Stimulated activated CD4-positive, alpha-beta T cell treated with anti-CD3 and anti-CD28 coated beads, Interleukin-2, amount 100 ng/mL, for 48 hours (primary cell): Measurements from ENCODE around the gene ARHGAP4.

Experiments used
- DNase-seq, 2 donors: peaks; one replicate each; pipeline ENCODE4 v3.0.0-alpha.2; 2020

Gene ARHGAP4

DNA sequence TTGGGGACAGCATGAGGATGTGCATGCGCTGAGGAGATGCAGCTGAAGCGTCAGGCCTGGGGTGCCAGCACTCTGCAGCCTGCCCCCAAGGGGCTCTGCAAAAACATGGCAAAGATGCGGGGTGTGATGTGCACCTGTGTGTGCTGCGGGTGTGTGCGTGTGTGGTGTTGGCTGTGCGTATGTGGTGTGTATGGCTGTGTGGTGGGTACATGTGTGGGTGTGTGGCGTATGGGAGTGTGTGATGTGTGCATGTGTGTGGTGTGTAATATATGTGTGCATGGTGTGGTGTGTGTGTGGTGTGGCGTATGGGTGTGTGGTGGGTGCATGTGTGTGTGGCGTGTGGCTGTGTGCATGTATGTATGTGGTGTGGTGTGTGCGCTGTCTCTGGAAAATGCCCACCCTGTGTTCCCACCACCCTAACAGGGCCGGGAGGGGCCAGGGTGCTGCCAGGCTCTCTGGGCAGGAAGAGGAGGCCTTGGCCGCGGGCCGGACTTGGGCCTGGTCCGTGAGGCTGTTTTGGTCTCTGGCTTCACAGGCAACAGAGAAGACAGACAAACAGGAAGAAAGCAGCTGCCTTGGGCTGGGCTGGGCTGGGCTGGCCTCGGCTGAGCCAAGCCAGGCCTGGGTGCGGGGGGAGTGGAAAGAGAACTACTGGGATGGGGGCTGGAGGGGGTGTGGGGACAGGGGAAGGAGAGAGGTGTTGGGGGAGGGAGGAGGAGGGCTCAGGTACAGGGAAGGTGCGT is 22.7 kb downstream of the ARHGAP4 start:
- DNase-seq, result no peak

DNA sequence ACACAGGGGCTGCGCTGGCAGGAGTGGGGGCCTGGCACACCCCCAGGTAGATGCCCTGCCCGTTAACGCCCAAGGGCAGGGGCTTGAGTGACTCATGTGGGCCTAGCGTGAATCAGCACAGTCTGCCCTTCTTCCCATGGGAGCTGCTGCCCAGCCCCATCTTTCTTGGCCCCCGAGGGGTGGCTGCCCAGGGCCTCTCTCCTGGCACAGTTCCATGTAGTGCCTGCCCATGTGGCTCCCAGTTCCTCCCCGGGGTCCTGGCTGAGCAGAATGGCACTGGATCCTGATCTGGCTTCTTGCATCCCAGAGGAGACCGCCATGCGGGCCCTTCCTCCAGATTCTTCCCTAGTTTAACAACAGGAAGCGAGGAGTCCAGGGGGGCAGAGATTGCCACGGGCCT is 23.7 kb downstream of the ARHGAP4 start:
- no peak for DNase-seq

DNA sequence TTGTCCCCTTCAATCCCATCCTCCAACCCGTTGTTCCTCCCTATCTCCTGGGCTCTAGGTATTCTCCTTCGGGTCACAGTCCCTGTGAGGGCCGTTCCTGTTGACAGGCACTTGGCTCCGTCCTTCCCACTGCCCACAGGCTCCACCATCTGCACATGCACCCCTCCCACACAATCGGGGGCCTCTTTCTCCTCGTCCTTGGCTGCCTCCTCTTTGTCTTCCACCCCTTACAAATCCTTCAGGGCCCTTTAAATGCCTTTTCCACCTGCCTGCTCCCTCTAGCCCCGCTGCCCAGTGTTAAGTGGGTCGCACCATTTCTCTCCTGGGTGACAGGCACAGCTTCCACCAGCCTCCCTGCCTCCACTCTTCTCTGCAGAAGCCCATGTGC is 24.3 kb downstream of the ARHGAP4 start:
- no peak for DNase-seq

DNA sequence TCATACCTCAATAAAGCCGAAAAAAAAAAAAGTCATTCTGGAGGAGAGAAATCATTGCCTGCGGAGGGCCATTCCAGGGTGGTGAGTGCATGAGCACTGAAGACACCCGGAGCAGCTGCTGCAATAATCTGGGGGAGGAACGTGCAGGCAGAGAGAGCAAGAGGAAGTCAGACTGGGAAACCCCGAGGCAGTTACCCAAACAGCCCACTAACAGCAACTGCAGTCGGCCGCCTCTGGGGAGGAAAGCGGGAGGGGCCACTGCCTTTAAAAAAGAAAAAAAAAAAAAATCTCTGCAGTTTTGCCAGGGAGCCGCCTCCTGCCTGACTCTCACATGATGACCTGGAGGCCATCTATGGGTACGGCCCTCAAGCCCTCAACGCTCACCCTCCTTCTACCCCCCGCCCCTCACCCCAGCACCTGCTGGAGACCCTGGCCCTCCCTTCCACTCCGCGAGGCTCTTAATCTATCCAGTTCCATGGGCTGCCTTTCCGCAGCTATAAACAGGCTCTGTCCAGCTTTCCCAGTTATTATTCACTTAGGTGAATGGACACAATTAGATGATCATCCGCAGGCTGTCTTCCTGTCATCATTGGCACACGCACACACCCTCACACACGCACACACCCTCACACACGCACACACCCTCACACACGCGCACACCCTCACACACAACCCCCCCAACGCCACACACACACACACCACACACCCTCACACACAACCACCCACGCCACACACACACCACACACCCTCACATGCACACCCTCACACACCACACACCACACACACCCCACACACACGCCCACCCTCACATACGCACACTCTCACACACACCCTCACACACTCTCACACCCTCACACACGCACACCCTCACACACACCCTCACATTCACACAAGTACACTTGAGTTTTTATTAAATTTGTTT is 25.0 kb downstream of the ARHGAP4 start:
- DNase-seq, result peak in 1 of 2 donors; percentile 23

DNA sequence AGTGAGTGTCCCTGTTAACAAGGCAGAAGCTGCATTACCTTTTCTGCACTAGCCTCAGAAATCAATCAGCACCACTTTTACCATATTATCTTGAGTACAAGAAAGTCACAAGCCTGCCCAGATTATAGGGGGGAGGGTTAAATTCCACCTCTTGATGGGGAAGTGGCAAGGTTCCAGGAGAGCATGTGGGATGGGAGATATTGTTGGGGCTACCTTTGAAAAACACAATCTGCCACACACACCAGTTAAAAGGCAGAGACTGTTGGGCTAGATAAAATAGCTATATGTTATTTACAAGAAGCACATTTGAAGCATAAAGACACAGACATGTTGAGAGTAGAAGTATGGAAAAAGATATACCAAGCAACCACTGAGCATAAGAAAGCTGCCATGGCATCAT is 28.2 kb downstream of the ARHGAP4 start:
- DNase-seq, result no peak

DNA sequence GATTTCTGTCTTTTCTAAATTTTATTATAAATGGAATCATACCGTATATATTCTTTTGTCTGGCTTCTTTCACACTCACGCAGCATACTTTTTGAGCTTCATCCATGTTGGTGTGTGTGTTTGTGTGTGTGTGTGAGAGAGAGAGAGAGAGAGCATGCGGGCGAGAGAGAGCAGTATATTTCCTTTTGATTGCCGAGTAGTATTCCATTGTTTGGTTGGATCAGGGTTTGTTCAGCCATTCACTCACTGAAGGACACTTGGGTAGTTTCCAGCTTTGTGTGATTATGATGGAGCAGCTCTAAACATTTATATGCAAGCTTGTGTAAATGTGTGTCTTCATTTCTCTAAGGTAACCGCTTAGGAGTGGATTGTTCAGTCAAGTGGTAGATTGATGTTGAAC is 36.9 kb downstream of the ARHGAP4 start:
- no peak for DNase-seq

DNA sequence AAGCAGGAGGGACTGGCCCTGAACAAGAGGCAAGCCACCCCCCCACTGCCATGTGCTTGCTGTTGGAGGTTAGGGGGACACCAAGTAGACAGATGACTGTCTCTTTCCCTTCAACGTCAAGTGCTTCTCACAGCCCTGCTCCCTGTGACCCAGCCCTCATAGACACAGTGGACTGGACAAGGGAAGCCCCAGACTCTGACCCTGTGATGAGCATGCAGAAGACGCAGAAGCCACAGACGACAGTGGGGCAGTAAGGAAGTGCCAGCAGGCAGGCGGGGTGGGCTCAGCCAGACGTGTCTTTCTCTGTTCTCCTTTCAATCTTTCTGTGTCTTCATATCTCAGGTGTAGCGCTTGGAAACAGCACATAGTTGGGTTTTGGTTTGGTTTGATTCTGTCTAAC is 37.7 kb downstream of the ARHGAP4 start:
- DNase-seq, result no peak

DNA sequence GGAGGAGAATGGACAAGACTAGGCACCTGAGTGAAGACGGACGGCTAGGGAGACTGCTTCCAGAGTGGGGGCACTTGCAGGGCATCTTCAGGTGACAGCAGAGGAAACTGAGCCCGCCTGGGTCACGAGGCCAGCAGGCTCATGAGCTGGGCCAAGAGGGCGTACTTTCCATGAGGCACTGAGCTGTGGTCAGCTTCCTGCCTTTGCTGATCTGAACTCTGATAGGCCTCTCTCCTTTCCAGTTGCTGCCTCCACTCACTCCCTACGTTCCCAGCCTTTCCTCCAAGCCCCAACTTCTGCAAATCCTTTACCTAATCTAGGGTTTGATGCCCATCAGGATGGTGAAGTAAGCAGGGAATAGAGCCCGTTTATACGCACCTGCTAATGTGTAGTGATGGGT is 38.7 kb downstream of the ARHGAP4 start:
- DNase-seq, result no peak

DNA sequence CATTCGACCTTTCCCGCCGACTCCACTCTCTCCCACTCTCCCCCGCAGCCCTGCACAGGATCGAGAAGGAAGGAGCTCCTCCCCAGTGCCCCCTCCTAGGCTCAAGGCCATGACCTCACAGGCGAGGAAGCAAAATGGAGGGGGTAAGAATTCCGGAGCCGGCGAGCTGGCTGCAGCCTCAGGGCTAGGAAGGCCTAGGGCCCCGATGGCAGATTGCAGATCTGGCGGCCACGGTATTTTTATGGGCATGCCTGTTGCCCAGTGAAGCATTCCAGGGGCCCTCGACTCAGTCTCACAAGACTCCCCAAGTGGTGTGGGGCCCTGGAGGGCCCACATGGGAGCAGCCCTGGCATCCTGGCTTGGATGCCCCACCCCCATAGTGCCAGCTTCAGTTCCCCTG is 39.1 kb downstream of the ARHGAP4 start:
- DNase-seq, result no peak

DNA sequence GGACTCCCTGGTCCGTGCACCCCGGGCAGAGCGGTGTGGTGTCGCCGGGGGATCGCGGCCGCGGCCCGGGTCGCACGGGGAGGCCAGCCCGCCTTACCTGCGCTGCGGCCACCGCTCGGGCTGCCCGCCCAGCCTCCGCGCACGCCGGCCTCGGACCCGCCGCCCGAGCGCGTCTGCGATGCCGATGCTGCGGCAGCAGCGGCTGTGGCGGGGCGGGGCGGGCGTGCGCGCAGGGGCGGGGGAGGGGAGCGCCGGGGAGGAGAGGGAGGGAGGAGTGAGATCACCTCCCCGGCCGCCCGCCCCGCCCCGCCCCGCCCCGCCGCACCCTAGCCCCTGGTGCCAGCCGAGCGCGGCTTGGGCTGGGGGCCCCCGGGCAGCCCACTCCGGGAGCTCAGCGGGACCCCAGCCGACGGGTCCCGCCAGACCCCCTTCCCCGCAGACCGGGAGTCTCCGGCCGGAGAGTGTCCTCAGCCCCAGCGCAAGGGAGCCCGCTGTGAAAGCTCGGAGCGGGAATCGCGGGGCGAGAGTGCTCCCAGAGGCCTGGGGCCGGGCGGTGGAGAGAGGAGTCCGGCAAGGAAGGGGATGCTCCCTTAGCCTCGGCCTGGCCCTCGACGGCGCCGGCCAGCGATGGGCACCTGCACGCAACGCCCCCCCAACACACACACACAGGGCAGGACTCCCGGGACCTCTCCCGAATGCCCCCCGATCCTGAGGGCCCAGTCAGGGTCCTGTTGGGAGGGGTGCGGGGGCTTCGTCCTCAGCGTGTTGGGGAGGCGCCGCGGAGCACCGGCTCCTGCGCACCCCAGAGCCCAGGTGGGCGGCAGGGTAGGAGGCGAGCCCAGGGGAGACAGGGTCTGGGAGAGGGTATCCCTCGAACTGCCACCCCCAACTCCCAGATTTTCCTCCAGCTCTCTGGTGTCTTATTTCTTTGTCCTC is 39.8 kb downstream of the ARHGAP4 start, which contains the start of gene L1CAM:
L1CAM (minus strand) TSS at position 206 of the 936 bp plus-strand sequence. CDS start 10,337 bp downstream, outside the sequence.
- DNase-seq, result no peak

DNA sequence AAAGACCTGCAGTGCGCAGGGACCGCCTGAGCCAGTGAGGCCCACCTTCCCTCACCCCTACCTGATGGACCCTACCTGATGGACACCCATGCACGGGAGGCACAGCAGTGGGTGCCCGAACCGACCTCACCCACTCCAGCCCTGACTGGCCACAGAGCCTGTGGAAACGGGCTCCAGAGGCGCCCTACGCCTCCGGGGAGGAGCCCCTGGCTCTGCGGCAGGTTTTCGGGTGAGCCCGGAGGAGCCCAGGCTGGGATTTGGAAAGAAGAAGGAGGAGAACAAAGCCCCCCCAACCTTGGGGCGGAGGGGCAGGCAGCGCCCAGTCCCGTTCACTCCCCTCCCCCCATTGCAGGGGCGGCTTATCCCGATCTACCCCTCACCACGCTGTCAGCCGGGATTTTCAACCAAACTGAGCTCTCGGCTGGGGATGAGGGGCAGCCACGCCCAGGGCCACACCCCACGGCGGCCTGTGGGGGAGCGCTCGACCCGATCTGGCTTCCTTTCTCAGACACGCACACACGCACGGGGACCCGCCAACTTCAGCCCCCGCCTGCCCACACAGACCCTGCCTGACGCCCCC is 40.8 kb downstream of the ARHGAP4 start:
- DNase-seq, result no peak

DNA sequence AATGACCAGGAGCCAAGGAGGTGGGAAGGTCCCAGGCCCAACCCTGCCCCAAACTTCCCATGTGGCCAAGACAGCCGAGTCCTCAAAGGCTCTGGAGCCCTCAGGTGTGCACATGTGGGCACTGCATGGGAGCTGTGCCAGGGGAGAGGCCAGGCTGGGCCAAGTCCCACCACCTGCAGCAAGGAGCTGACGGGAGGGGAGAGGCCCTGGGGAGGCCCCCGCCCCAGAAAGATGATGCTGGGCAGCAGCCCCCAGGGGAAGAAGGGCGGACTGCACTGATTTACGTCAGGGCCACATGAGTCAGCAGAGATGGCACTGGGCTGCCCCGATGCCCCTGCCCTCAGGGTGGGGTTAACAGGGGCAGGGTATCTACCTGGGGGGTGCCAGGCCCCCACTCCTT is 41.5 kb downstream of the ARHGAP4 start:
- no peak for DNase-seq

DNA sequence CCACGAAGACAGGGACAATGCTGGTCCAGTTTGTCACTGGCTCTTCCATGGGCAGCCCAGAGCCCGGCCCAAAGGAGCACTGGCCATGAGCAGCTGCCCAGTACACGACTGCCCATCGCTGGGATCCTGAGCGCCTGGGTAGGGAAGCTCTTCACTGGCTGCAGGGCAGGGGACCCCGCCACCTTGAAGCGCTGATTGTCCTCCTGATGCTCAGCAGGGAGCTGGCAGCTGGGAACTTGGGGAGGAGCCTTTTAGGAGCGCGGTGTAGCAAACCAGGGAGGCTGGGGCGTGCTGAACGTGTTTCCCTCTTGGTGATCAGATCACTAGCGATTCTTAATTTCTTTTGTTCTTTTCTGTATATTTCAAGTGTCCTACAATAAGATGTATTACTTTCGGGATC is 41.9 kb downstream of the ARHGAP4 start:
- DNase-seq, result no peak

DNA sequence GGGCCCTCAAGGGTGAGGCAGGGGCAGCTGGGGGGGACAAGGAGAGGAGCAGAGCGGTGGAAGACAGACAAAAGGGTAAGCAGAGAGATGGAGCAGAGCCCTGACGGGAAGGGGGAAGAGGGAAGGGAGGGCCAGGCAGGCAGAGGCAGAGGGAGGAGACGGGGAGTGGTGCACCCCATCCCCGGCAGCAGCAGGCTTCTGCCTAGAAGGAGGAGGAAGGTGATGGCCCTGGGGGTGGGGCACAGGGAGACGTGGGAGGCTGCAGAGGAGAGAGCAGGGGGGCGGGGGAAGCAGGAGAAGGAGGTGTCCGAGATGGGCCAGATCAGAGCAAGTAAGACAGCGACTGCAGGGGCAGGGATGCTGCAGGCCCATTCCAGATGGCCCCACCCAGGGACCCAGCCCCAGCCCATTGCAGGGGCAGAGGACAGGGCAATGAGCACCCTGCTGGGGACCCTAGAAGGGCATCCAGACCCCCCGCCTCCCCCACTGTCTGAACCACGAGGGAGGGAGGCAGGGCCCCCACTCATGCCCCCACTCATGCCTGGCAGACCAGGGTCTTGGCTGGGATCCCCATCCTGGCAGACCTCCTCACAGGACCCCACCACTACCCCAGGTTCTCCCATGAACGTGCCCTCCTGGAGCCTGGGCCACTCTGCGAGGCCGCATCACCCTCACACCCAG is 42.8 kb downstream of the ARHGAP4 start:
- no peak for DNase-seq

DNA sequence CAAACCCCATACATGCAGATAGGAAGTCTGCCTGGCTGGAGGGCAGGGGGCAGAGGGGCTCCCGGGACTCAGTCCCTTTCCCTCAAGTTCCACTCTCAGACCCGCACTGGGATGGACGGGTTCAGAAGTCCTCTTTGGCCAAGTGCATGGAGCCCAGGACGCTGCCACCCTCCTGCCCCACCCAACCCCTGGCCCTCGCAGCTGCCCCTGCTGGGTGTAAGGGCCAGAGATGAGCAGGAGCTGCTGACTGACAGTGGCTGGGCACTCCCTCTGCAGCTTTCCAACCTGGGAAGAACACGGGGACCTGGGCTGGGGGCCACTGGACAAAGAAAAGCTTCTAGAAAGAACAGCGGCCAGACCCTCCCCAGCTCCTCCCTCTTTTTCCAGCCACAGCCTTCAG is 43.5 kb downstream of the ARHGAP4 start:
- no peak for DNase-seq

DNA sequence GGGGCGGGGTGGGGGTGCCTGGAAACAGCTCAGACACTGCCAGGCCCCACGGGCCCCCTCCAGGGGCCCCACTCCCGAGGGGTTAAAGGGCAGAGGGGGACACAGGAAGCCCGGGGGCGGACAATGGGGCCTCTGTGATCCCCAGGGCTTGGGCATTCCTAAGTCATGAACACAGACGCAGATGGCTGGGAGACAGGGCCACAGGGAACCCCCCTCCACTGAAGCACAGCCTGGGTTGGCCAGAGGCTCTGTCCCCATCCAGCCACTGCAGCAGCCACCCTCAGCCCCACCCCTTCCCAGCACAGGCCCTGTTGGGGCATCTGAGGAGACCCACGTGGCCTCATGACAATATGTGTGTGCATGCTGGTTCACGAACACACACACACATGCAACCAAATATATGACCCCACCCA is 44.0 kb downstream of the ARHGAP4 start:
- DNase-seq, result no peak

DNA sequence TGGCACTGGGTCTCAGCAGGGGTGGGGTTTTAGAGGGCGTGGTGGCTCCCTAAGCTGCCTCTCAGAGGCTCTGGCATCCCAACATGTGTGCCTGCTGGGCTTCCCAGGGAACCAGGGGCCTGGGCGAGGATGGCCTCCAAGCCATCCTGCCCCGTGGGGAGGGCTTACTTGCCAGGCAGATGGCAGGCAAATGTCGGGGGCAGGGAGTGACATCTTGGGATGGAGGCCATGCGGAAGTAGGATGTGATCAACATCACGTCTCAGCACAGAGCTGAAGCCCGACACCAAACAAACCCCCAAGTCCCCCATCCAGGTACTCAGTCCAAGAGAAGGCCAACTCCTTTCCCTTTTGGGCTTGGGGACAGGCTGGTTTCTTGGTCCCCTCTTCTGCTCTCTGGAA is 44.8 kb downstream of the ARHGAP4 start:
- no peak for DNase-seq

DNA sequence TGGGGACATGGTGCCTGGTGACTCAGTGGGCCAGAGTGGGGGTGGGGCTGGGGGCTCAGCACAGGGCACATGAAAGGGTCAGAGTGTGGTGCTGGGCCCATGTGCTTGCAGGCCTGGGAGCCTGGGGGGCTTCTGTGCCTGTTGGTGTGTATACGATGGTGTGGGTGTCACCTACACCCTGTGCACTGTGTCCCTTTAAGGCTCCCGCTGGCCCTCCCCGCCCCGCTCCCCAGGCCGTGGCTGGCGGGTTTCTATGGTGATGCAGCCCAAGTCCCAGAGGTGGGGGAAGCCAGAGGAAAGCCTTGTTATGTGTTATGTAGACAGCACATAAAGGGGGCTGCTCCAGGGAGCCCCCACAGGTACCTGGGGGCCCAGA is 45.6 kb downstream of the ARHGAP4 start:
- DNase-seq, result no peak

DNA sequence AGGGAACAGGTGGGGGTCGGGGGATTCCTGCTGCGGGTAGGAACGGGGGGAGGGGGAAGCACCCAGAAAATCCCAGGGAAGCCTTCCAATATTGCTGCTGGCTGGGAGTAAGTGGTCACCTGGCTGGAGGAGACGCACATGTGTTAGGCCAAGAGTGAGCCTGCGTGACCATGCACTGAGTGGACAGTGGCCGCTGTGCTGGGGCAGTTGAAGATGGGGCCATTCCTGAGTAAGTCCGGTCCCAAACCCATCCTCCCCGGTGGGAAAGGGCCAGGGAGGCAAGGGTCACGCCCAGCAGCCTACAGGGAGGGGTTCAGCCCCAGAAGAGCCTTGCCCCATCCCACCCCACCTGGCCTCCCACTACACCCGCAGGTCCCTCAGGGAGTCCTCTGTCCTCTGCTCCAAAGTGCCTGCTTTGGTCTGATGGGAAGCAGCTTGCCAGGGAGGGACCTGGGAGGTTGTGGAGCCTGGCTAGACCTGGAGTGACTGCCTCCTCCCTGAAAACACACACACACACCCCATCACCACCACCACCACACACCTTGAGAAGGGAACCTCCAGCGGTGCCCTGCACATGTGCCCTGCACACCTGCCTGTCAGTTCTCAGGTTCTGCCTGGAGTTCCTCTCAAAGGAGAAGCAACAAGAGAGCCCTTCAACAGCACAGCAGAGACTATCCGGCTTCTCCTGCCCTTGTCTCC is 46.2 kb downstream of the ARHGAP4 start:
- no peak for DNase-seq

DNA sequence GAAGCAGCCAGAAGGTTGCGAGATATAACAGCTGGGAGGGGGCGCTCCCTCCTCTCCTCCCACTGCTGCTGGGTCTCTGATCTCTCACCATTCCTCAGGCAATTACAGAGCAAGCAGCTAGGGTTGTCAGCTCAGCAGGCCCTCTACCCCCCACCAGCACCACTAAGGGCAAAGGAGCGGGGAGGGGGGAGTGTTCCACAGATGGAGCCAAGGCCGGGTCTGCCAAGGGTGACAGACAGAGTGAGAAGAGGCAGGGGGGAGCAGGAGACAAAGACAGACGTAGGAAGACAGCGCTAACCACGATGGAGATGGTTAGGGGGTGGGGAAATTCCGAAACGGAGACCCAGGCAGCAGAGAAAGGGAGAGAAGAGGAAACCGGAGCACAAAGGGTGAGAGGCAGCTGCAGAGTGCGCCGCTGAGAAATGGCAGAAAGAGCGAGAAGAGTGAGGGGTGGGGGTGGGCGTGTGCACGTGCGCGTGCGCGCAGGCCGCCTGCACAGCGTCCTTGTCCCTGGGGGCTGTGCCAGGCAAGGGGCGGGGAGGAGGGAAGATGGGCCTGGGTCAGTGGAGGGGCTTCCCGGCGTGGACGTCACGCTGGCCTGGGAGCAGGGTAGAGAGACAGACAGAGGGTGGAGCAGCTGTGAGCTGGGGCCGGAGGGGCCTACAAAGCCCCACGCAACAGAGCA is 47.0 kb downstream of the ARHGAP4 start:
- DNase-seq, result no peak

DNA sequence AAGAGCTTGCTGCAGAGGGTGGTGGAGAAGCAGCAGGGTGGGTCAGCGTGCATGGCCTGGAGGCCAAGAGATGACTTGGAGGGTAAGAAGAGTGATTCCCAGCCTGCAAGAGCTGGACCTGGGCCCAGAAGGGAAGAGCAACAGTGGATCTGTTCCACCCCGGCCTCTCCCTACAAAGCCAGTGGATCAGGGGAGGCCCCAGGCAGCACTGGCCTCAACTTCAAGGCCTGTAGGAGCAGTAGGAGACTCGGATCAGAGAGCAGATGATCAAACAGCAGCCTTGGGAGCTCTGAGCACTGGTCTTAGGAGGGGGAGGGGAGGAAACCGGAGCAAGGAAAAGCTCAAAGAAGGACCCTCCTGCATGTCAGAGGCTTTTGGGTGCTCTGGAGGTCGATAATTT is 47.7 kb downstream of the ARHGAP4 start:
- DNase-seq, result no peak
